SK-N-SH treated with all-trans-retinoic acid at 6 μM for 48 hours (cell line): ENCODE measurements around the gene PSMB3.

Experiments
- ARNTL ChIP-seq: fragments of 450-650 bp; formaldehyde crosslinking; IDR thresholded peaks from 2 replicates; pipeline ENCODE4 v1.5.0; 2020; ENCODE audit warnings: low read depth, mild to moderate bottlenecking, moderate library complexity, borderline replicate concordance
- PPARA ChIP-seq: fragments of 250-450 bp; sonication (Bioruptor Pico); IDR thresholded peaks from 2 replicates; pipeline ENCODE4 v1.5.0; 2020; ENCODE audit warnings: mild to moderate bottlenecking, borderline replicate concordance
- TCF4 ChIP-seq: fragments of 250-450 bp; sonication (Bioruptor Pico); IDR thresholded peaks from 2 replicates; pipeline ENCODE4 v1.8.0; 2021; ENCODE audit warnings: mild to moderate bottlenecking, moderate library complexity, borderline replicate concordance
- ZFP3 ChIP-seq: fragments of 250-450 bp; sonication (Bioruptor Pico); IDR thresholded peaks from 2 replicates; pipeline ENCODE4 v1.5.0; 2020; ENCODE audit warnings: mild to moderate bottlenecking, moderate library complexity
- ZNF70 ChIP-seq: fragments of 450-650 bp; formaldehyde crosslinking; IDR thresholded peaks from 2 replicates; pipeline ENCODE4 v1.5.0; 2020; ENCODE audit warnings: mild to moderate bottlenecking, moderate library complexity
- TF ChIP-seq, protein P1 (sequence below): fragments of 250-450 bp; sonication (Bioruptor Pico); IDR thresholded peaks from 2 replicates; pipeline ENCODE4 v1.8.0; 2021; ENCODE audit warnings: low read depth, mild to moderate bottlenecking, moderate library complexity, borderline replicate concordance
- TF ChIP-seq, protein P2 (sequence below): fragments of 250-450 bp; sonication (Bioruptor Pico); IDR thresholded peaks from 2 replicates; pipeline ENCODE4 v1.5.1; 2020; ENCODE audit warnings: low read depth, mild to moderate bottlenecking, moderate library complexity

DNA sequence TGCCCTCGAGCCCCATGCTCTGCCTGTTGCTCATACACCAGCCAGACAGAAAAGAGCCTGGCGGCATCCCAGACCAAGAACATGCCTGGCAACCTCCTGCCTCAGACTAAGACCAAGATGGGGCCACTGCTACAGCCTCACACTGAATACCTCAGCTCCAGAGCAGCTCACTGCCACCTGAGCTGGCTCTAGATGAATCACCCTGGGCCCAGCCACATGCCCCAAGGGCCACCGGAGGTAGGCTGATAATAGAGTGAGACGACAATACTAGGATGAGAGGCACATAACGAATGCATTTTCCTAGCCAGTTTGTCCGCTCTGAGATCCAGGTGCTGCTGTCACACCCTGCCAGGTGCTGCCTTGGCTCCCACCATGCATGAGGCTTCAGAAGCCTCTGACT lies 33.8 kb downstream of the PSMB3 start:
- no peak for TF ChIP-seq ZNF70 (CRISPR knock-in tag)
- no peak for TF ChIP-seq ARNTL (CRISPR knock-in tag)
- TF ChIP-seq TCF4 (CRISPR knock-in tag) = no peak
- TF ChIP-seq, protein P1, sequence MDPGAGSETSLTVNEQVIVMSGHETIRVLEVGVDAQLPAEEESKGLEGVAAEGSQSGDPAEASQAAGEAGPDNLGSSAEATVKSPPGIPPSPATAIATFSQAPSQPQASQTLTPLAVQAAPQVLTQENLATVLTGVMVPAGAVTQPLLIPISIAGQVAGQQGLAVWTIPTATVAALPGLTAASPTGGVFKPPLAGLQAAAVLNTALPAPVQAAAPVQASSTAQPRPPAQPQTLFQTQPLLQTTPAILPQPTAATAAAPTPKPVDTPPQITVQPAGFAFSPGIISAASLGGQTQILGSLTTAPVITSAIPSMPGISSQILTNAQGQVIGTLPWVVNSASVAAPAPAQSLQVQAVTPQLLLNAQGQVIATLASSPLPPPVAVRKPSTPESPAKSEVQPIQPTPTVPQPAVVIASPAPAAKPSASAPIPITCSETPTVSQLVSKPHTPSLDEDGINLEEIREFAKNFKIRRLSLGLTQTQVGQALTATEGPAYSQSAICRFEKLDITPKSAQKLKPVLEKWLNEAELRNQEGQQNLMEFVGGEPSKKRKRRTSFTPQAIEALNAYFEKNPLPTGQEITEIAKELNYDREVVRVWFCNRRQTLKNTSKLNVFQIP (CRISPR knock-in tag) = no peak
- no peak for TF ChIP-seq PPARA (CRISPR knock-in tag)
- TF ChIP-seq ZFP3 (CRISPR knock-in tag) = no peak
- TF ChIP-seq, protein P2, sequence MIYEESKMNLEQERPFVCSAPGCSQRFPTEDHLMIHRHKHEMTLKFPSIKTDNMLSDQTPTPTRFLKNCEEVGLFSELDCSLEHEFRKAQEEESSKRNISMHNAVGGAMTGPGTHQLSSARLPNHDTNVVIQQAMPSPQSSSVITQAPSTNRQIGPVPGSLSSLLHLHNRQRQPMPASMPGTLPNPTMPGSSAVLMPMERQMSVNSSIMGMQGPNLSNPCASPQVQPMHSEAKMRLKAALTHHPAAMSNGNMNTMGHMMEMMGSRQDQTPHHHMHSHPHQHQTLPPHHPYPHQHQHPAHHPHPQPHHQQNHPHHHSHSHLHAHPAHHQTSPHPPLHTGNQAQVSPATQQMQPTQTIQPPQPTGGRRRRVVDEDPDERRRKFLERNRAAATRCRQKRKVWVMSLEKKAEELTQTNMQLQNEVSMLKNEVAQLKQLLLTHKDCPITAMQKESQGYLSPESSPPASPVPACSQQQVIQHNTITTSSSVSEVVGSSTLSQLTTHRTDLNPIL (CRISPR knock-in tag) = no peak
